HepG2 (cell line): ENCODE results near the gene PPP2R2D. TPM values are rescaled to one million over a fixed set of nuclear protein-coding genes. Genes with fewer than 3 reads are reported as not detected.
A peak's percentile ranks its signal among the peaks of the same experiment; 100 is the strongest.

Source experiments
- CENPX ChIP-seq: sonication (generic); formaldehyde crosslinking; IDR thresholded peaks from 2 replicates; pipeline ENCODE4 v1.9.0; 2021; ENCODE audit warnings: mild to moderate bottlenecking, missing genetic modification reagents, moderate library complexity
- CTCF ChIP-seq: sonication (generic); formaldehyde crosslinking; IDR thresholded peaks from 2 replicates; pipeline ENCODE4 v1.5.0; 2020; ENCODE audit warnings: mild to moderate bottlenecking, missing genetic modification reagents, moderate library complexity
- KLF16 ChIP-seq, 2 experiments: sonication (generic) in 1 of 2; formaldehyde crosslinking in 1 of 2; IDR thresholded peaks; 2 replicates each; pipeline versions ENCODE4 v1.6.1 to v1.8.0; 2016 to 2023; ENCODE audit warnings: missing genetic modification reagents in 2 of 2, missing compliant biosample characterization in 1 of 2
- KLF6 ChIP-seq: IDR thresholded peaks from 2 replicates; pipeline ENCODE4 v1.8.0; 2016; ENCODE audit warnings: missing biosample characterization, missing genetic modification reagents
- SIN3B ChIP-seq: fragments of 150-350 bp; IDR thresholded peaks from 2 replicates; pipeline ENCODE4 v1.6.1; 2014; ENCODE audit warnings: low read length
- SYNCRIP ChIP-seq: fragments of 200-400 bp; formaldehyde crosslinking; IDR thresholded peaks from 2 replicates; pipeline ENCODE4 v1.6.1; 2018; ENCODE audit warnings: mild to moderate bottlenecking, low read depth, low read length; ENCODE audit not compliant: insufficient read depth
- TFDP1 ChIP-seq: IDR thresholded peaks from 2 replicates; pipeline ENCODE4 v1.6.1; 2016; ENCODE audit warnings: missing compliant biosample characterization, missing genetic modification reagents, borderline replicate concordance
- ZBTB1 ChIP-seq: sonication (generic); formaldehyde crosslinking; IDR thresholded peaks from 2 replicates; pipeline ENCODE4 v1.4.0; 2020; ENCODE audit warnings: missing genetic modification reagents, borderline replicate concordance
- ZGPAT ChIP-seq: IDR thresholded peaks from 2 replicates; pipeline ENCODE4 v1.6.1; 2016; ENCODE audit warnings: mild to moderate bottlenecking
- ZNF652 ChIP-seq: IDR thresholded peaks from 2 replicates; pipeline ENCODE4 v1.6.1; 2016; ENCODE audit warnings: low read depth, borderline replicate concordance
- ZSCAN12 ChIP-seq: sonication (generic); formaldehyde crosslinking; IDR thresholded peaks from 2 replicates; pipeline ENCODE4 v1.9.0; 2021; ENCODE audit warnings: mild to moderate bottlenecking, missing genetic modification reagents
- polyA plus RNA-seq, 8 experiments: library from polyadenylated mRNA; depleted of rRNA in 3 of 8; stranded (reverse) in 7 of 8; unstranded in 1 of 8; fragments of >200 nt; fragmentation: Illumina TruSeq in 4 of 8; extraction: Trizol in 4 of 8; gene quantifications; 2 replicates each; pipeline versions ENCODE4 v1.2.1 to v1.2.3, GENCODE V29; 2011 to 2016; ENCODE audit warnings: low read depth in 4 of 8, missing spikeins in 1 of 8, mixed read lengths in 1 of 8; ENCODE audit not compliant: insufficient read depth in 1 of 8
- total RNA-seq, 5 experiments: library from RNA; depleted of rRNA; stranded (reverse); fragments of >200 nt; fragmentation: Illumina TruSeq; extraction: Trizol; gene quantifications; 2 replicates each; pipeline ENCODE4 v1.2.3, GENCODE V29; 2016; ENCODE audit warnings: low read depth in 1 of 5
- TF ChIP-seq, protein P1 (sequence below): sonication (generic); formaldehyde crosslinking; IDR thresholded peaks from 2 replicates; pipeline ENCODE4 v1.8.0; 2022; ENCODE audit warnings: missing genetic modification reagents, mild to moderate bottlenecking, inconsistent platforms, borderline replicate concordance
- TF ChIP-seq, protein P2 (sequence below): sonication (generic); formaldehyde crosslinking; IDR thresholded peaks from 2 replicates; pipeline ENCODE4 v1.5.0; 2020; ENCODE audit warnings: missing genetic modification reagents
- TF ChIP-seq, protein P3 (sequence below): sonication (generic); formaldehyde crosslinking; IDR thresholded peaks from 2 replicates; pipeline ENCODE4 v1.4.0; 2020; ENCODE audit warnings: low read depth, mild to moderate bottlenecking, missing genetic modification reagents
- TF ChIP-seq, protein P4 (sequence below): sonication (generic); formaldehyde crosslinking; IDR thresholded peaks from 2 replicates; pipeline ENCODE4 v1.5.0; 2020; ENCODE audit warnings: mild to moderate bottlenecking, missing genetic modification reagents, borderline replicate concordance

The PPP2R2D gene
- total and polyA plus RNA-seq, 2 of the 13 experiments (the other 11 are each of a cell fraction or from before 2014, with no cell fraction given) = 32.7 to 33.2 TPM

DNA sequence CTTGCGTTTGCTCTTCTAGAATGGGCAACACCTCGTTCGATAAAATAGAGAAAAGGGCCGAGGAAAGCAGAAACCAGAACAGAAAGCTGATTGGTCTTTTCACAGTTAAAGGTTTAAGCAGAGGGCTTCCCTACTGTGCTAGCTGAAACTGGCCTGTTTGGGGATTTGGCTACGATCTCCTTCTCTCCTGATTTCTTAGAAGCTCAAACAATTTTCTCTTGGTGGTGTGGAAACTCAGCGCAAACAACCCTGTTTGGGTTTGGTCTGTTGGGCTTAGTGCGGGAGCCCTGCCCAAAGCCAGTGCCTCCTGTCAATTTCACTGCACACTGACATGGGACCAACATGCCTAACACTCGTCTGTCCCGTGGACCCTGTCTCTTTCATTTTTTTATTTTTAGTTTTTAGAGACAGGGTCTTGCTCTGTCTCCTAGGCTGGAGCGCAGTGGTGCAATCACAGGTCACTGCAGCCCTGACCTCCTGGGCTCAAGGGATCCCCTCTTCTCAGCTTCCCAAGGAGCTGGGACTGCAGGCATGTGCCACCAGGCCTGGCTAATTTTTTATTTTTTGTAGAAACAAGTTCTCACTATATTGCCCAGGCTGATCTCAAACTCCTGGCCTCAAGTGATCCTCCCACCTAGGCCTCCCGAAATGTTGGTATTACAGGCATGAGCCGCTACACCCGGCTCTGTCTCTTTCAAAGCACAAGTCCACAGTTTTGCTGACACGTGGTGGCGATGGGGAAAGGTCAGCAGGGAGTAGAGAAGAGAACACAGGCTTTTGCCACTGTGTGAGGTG, 97.4 kb downstream of the PPP2R2D start (continued):
- TF ChIP-seq CENPX = no peak
- peak in 1 of 2 experiments; percentile 49; a peak in 1 of 4 replicates for TF ChIP-seq KLF16 (CRISPR knock-in tag; IDR thresholded peaks at IDR 0.05)
- TF ChIP-seq SIN3B = no peak
- TF ChIP-seq, protein P1, sequence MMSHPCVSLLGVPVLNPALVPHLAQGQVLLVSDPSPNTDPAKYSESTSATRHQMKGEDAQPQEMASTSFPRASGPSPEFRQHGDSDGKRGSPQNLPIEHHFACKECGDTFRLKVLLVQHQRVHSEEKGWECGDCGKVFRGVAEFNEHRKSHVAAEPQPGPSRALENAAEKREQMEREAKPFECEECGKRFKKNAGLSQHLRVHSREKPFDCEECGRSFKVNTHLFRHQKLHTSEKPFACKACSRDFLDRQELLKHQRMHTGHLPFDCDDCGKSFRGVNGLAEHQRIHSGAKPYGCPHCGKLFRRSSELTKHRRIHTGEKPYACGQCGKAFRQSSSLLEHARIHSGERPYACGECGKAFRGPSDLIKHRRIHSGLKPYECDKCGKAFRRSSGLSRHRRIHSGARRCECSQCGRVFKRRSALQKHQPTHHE = peak; percentile 57; the same call in 1 of the 2 replicates
- TF ChIP-seq, protein P2, sequence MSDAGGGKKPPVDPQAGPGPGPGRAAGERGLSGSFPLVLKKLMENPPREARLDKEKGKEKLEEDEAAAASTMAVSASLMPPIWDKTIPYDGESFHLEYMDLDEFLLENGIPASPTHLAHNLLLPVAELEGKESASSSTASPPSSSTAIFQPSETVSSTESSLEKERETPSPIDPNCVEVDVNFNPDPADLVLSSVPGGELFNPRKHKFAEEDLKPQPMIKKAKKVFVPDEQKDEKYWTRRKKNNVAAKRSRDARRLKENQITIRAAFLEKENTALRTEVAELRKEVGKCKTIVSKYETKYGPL (CRISPR knock-in tag) = 0 out of 2 replicates have a peak, but pooled peaks have one; percentile 16
- TF ChIP-seq KLF6 (CRISPR knock-in tag) = peak; percentile 36; the same call in 1 of the 2 replicates
- TF ChIP-seq, protein P3, sequence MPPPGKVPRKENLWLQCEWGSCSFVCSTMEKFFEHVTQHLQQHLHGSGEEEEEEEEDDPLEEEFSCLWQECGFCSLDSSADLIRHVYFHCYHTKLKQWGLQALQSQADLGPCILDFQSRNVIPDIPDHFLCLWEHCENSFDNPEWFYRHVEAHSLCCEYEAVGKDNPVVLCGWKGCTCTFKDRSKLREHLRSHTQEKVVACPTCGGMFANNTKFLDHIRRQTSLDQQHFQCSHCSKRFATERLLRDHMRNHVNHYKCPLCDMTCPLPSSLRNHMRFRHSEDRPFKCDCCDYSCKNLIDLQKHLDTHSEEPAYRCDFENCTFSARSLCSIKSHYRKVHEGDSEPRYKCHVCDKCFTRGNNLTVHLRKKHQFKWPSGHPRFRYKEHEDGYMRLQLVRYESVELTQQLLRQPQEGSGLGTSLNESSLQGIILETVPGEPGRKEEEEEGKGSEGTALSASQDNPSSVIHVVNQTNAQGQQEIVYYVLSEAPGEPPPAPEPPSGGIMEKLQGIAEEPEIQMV (CRISPR knock-in tag) = no peak
- TF ChIP-seq, protein P4, sequence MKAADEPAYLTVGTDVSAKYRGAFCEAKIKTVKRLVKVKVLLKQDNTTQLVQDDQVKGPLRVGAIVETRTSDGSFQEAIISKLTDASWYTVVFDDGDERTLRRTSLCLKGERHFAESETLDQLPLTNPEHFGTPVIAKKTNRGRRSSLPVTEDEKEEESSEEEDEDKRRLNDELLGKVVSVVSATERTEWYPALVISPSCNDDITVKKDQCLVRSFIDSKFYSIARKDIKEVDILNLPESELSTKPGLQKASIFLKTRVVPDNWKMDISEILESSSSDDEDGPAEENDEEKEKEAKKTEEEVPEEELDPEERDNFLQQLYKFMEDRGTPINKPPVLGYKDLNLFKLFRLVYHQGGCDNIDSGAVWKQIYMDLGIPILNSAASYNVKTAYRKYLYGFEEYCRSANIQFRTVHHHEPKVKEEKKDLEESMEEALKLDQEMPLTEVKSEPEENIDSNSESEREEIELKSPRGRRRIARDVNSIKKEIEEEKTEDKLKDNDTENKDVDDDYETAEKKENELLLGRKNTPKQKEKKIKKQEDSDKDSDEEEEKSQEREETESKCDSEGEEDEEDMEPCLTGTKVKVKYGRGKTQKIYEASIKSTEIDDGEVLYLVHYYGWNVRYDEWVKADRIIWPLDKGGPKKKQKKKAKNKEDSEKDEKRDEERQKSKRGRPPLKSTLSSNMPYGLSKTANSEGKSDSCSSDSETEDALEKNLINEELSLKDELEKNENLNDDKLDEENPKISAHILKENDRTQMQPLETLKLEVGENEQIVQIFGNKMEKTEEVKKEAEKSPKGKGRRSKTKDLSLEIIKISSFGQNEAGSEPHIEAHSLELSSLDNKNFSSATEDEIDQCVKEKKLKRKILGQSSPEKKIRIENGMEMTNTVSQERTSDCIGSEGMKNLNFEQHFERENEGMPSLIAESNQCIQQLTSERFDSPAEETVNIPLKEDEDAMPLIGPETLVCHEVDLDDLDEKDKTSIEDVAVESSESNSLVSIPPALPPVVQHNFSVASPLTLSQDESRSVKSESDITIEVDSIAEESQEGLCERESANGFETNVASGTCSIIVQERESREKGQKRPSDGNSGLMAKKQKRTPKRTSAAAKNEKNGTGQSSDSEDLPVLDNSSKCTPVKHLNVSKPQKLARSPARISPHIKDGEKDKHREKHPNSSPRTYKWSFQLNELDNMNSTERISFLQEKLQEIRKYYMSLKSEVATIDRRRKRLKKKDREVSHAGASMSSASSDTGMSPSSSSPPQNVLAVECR (CRISPR knock-in tag) = no peak; the same call in 1 of the 2 replicates
- no peak for TF ChIP-seq CTCF (CRISPR knock-in tag)
- 0 out of 2 replicates have a peak, but pooled peaks have one; percentile 12 for TF ChIP-seq ZSCAN12 (CRISPR knock-in tag)
- no peak for TF ChIP-seq ZGPAT (CRISPR knock-in tag)
- no peak for TF ChIP-seq SYNCRIP
- TF ChIP-seq ZNF652 (CRISPR knock-in tag) = no peak
- peak; percentile 65; the same call in 1 of the 2 replicates for TF ChIP-seq TFDP1 (CRISPR knock-in tag)
- TF ChIP-seq ZBTB1 (CRISPR knock-in tag) = no peak
